GM12874 (cell line): Measurements from ENCODE around the gene NAA40.

Experiments used
- TF ChIP-seq, protein P1 (sequence below): IDR thresholded peaks from 2 replicates; pipeline ENCODE4 v1.5.1; 2011; ENCODE audit warnings: low read depth, mild to moderate bottlenecking, control low read depth, low read length, moderate library complexity; ENCODE audit not compliant: insufficient read depth

Gene NAA40

GRCh38 chr11:63931876-63932275 is 6.9 kb upstream of the NAA40 start:
- TF ChIP-seq, protein P1, sequence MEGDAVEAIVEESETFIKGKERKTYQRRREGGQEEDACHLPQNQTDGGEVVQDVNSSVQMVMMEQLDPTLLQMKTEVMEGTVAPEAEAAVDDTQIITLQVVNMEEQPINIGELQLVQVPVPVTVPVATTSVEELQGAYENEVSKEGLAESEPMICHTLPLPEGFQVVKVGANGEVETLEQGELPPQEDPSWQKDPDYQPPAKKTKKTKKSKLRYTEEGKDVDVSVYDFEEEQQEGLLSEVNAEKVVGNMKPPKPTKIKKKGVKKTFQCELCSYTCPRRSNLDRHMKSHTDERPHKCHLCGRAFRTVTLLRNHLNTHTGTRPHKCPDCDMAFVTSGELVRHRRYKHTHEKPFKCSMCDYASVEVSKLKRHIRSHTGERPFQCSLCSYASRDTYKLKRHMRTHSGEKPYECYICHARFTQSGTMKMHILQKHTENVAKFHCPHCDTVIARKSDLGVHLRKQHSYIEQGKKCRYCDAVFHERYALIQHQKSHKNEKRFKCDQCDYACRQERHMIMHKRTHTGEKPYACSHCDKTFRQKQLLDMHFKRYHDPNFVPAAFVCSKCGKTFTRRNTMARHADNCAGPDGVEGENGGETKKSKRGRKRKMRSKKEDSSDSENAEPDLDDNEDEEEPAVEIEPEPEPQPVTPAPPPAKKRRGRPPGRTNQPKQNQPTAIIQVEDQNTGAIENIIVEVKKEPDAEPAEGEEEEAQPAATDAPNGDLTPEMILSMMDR, result no peak

DNA sequence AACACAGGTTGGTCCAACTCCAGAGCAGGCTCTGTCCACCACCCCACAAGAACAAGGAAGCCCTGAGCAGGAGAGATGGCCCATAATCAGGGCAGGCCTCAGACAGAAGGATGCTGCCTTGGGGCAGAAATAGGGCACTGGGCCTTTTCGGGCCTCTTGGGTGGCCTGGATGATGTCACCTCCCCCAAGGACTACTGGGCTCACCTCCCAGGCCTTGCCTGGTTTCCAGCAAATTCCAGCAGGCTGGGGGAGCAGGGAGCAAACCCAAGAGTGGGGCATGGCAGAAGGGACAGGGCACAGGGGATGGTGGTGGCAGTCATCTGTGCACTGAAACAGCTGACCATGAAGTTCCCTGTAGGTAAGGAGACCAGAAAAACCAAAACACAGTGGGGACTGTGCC is 5.3 kb upstream of the NAA40 start:
- TF ChIP-seq, protein P1, result no peak

- TF ChIP-seq, protein P1, result no peak
These were observed 906 bp upstream of the NAA40 start for GRCh38 chr11:63937713-63938478.

DNA sequence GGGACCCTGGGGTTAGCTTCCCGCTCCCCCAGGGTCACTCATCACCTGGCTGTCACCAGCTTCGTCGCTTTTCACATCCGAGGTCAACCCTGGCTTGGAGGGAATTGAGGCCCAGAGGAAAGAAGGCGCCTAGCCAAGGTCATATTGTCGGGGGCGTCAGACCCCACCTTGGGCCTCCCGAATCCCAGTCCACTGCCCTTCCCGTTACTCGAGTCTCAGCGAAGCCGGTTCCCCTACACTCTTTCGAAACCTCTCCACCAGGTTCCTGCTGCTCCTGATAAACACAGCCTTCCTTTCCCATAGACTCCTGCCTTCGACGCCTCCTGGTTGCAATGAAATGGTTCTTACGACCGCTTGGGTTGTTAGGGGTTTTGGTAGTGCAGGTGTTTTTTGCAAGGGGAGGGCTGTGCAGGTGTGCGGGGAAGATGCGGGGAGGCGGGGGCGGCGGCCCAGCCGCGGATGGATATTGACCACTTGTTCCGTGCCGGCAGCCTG is 642 bp downstream of the NAA40 start:
- TF ChIP-seq, protein P1, result no peak

- TF ChIP-seq, protein P1, result no peak
These were observed 2.0 kb downstream of the NAA40 start for GRCh38 chr11:63940786-63941185.

- TF ChIP-seq, protein P1, result no peak
These were observed 3.1 kb downstream of the NAA40 start for GRCh38 chr11:63941901-63942300.

GRCh38 chr11:63942803-63943202 is 4.0 kb downstream of the NAA40 start:
- TF ChIP-seq, protein P1, result no peak
